ENCODE results near the gene ARHGAP10. TPM values are rescaled to one million over a fixed set of nuclear protein-coding genes. Genes with fewer than 3 reads are reported as not detected.

The ARHGAP10 gene
- 24.2 and 32.2 TPM in 2 replicates for total RNA-seq (ENCODE audit: low replicate concordance)

GRCh38 chr4:147731580-147732517, at the start of gene ARHGAP10:
ARHGAP10 (plus strand) TSS chr4:147732088; CDS start chr4:147732302, 214 bp downstream.

GRCh38 chr4:147683717-147684700, 47.9 kb upstream of the ARHGAP10 start, which contains the start of gene PRMT9:
PRMT9 (minus strand) TSS chr4:147684163; CDS start chr4:147683987, 176 bp downstream.

Other genes with a start within 250 kb of the ARHGAP10 start
- 25.8 and 37.7 TPM in 2 replicates for gene TMEM184C, start 114.7 kb upstream of the ARHGAP10 start, total RNA-seq (ENCODE audit: low replicate concordance)
- 7.7 and 11.1 TPM in 2 replicates for gene PRMT9, start 47.9 kb upstream of the ARHGAP10 start, total RNA-seq (ENCODE audit: low replicate concordance)